ENCODE measurements around the gene TUT1.

Gene TUT1

GRCh38 chr11:62610403-62610802 lies 19.1 kb upstream of the TUT1 start:
- DNase-seq (ENCODE audit: low read depth, low spot score), result no peak
- no peak for TF ChIP-seq CTCF (IDR thresholded peaks at IDR 0.05; ENCODE audit: low read depth, low read length)
- no peak overlapping the region for H3K4me3 ChIP-seq (ENCODE audit: low read depth, low read length)
- in situ Hi-C loops (cut with HindIII; ENCODE audit: low sequenced_read_pairs), result no loop called here

- no peak for DNase-seq (ENCODE audit: low read depth, low spot score)
- in situ Hi-C loops (cut with HindIII; ENCODE audit: low sequenced_read_pairs), result no loop called here
- no peak for TF ChIP-seq CTCF (IDR thresholded peaks at IDR 0.05; ENCODE audit: low read depth, low read length)
- no peak overlapping the region for H3K4me3 ChIP-seq (ENCODE audit: low read depth, low read length)
Measured at GRCh38 chr11:62608776-62609175, 17.5 kb upstream of the TUT1 start.

GRCh38 chr11:62607714-62608113 lies 16.4 kb upstream of the TUT1 start:
- in situ Hi-C loops (cut with HindIII; ENCODE audit: low sequenced_read_pairs), result no loop called here
- no peak overlapping the region for H3K4me3 ChIP-seq (ENCODE audit: low read depth, low read length)
- TF ChIP-seq CTCF (IDR thresholded peaks at IDR 0.05; ENCODE audit: low read depth, low read length), result no peak
- no peak for DNase-seq (ENCODE audit: low read depth, low spot score)

GRCh38 chr11:62605902-62606301 lies 14.6 kb upstream of the TUT1 start:
- no peak for TF ChIP-seq CTCF (IDR thresholded peaks at IDR 0.05; ENCODE audit: low read depth, low read length)
- in situ Hi-C loops (cut with HindIII; ENCODE audit: low sequenced_read_pairs), result no loop called here

GRCh38 chr11:62605467-62605866 lies 14.1 kb upstream of the TUT1 start:
- H3K4me3 ChIP-seq (ENCODE audit: low read depth, low read length), result no peak overlapping the region
- in situ Hi-C loops (cut with HindIII; ENCODE audit: low sequenced_read_pairs), result no loop called here
- DNase-seq (ENCODE audit: low read depth, low spot score), result no peak
- TF ChIP-seq CTCF (IDR thresholded peaks at IDR 0.05; ENCODE audit: low read depth, low read length), result no peak

More at GRCh38 chr11:62605902-62606301, 14.6 kb upstream of the TUT1 start:
- no peak overlapping the region for H3K4me3 ChIP-seq (ENCODE audit: low read depth, low read length)
- DNase-seq (ENCODE audit: low read depth, low spot score), result no peak

GRCh38 chr11:62604460-62605120 lies 13.3 kb upstream of the TUT1 start:
- in situ Hi-C loops (cut with HindIII; ENCODE audit: low sequenced_read_pairs), result no loop called here
- TF ChIP-seq CTCF (IDR thresholded peaks at IDR 0.05; ENCODE audit: low read depth, low read length), result no peak
- H3K4me3 ChIP-seq (ENCODE audit: low read depth, low read length), result no peak overlapping the region
- DNase-seq (ENCODE audit: low read depth, low spot score), result no peak

Measured in astrocyte of the spinal cord (primary cell).